NCI-H2227 (cell line): ENCODE results near the gene CEP135.
"Not testable (repeated sequence)": the region's sequence is repeated elsewhere in the genome, so short reads cannot be mapped to it uniquely, and the experiment has no call there.

ENCODE experiments used
- DNase-seq: peaks from one replicate; lab custom pipeline; 2025; ENCODE audit not compliant: unreplicated experiment; lab: John Stamatoyannopoulos, UW

The CEP135 gene

GRCh38 chr4:55948726-55949481 is at the start of gene CEP135:
TSS of gene CEP135 (plus strand) at chr4:55948945. CDS start at chr4:55952131, 3,186 bp downstream.
- peak; percentile 94 for DNase-seq

GRCh38 chr4:55902677-55903076 is 46.1 kb upstream of the CEP135 start:
- no peak for DNase-seq

GRCh38 chr4:55903577-55903976 is 45.2 kb upstream of the CEP135 start:
- no peak for DNase-seq

GRCh38 chr4:55904576-55904975 is 44.2 kb upstream of the CEP135 start:
- DNase-seq, result no peak

- no peak for DNase-seq
These were observed 42.4 kb upstream of the CEP135 start for GRCh38 chr4:55906323-55906722.

- no peak for DNase-seq
These were observed 41.8 kb upstream of the CEP135 start for GRCh38 chr4:55906989-55907388.

- DNase-seq, result no peak
These were observed 41.3 kb upstream of the CEP135 start for GRCh38 chr4:55907469-55907868.

GRCh38 chr4:55910140-55910539 is 38.6 kb upstream of the CEP135 start:
- DNase-seq, result no peak

GRCh38 chr4:55912249-55912648 is 36.5 kb upstream of the CEP135 start:
- no peak for DNase-seq

- DNase-seq, result no peak
These were observed 28.2 kb upstream of the CEP135 start for GRCh38 chr4:55920571-55920970.

- no peak for DNase-seq
These were observed 27.7 kb upstream of the CEP135 start for GRCh38 chr4:55921093-55921492.

GRCh38 chr4:55925241-55925640 is 23.5 kb upstream of the CEP135 start:
- DNase-seq, result no peak

GRCh38 chr4:55926610-55927009 is 22.1 kb upstream of the CEP135 start:
- DNase-seq, result no peak

- DNase-seq, result no peak
These were observed 20.8 kb upstream of the CEP135 start for GRCh38 chr4:55927803-55928437.

GRCh38 chr4:55928846-55929245 is 19.9 kb upstream of the CEP135 start:
- no peak for DNase-seq

GRCh38 chr4:55931043-55931442 is 17.7 kb upstream of the CEP135 start:
- DNase-seq, result no peak

GRCh38 chr4:55931833-55932232 is 16.9 kb upstream of the CEP135 start:
- no peak for DNase-seq

GRCh38 chr4:55932511-55932910 is 16.2 kb upstream of the CEP135 start:
- DNase-seq, result no peak

- no peak for DNase-seq
These were observed 15.1 kb upstream of the CEP135 start for GRCh38 chr4:55933611-55934010.

- not testable (repeated sequence) for DNase-seq
These were observed 12.8 kb upstream of the CEP135 start for GRCh38 chr4:55935907-55936306.

GRCh38 chr4:55938481-55938880 is 10.3 kb upstream of the CEP135 start:
- DNase-seq, result no peak

GRCh38 chr4:55939421-55939820 is 9.3 kb upstream of the CEP135 start:
- no peak for DNase-seq
